GM18951 (cell line): Measurements from ENCODE around the gene LMX1B.

Experiments used
- POLR2A ChIP-seq: IDR thresholded peaks from 4 replicates; pipeline ENCODE4 v1.6.1; 2011; ENCODE audit warnings: mild to moderate bottlenecking; ENCODE audit not compliant: insufficient read length, insufficient read depth; ENCODE audit errors: extremely low read depth
- in situ Hi-C: fragments of 300-500 bp; cut with MboI; formaldehyde crosslinking; loops from one replicate; pipeline ENCODE4 v1.12.0; 2022; ENCODE audit warnings: low sequenced_read_pairs, mixed read lengths, inconsistent platforms; ENCODE audit not compliant: unreplicated experiment

LMX1B gene

GRCh38 chr9:126624912-126625311 lies 11.2 kb downstream of the LMX1B start:
- in situ Hi-C loops, result no loop called here
- no peak for TF ChIP-seq POLR2A

GRCh38 chr9:126625329-126626126 lies 11.8 kb downstream of the LMX1B start:
- in situ Hi-C loops, result no loop called here
- no peak for TF ChIP-seq POLR2A

- no peak for TF ChIP-seq POLR2A
- in situ Hi-C loops, result no loop called here
These were observed 12.6 kb downstream of the LMX1B start for GRCh38 chr9:126626127-126626925.

GRCh38 chr9:126626926-126627233 lies 13.2 kb downstream of the LMX1B start:
- no peak for TF ChIP-seq POLR2A
- in situ Hi-C loops, result no loop called here

GRCh38 chr9:126628146-126628545 lies 14.4 kb downstream of the LMX1B start:
- in situ Hi-C loops, result no loop called here
- no peak for TF ChIP-seq POLR2A

- in situ Hi-C loops, result no loop called here
- TF ChIP-seq POLR2A, result no peak
These were observed 15.4 kb downstream of the LMX1B start for GRCh38 chr9:126628969-126629674.

GRCh38 chr9:126630458-126631237 lies 16.9 kb downstream of the LMX1B start:
- no peak for TF ChIP-seq POLR2A
- in situ Hi-C loops, result no loop called here

- in situ Hi-C loops, result no loop called here
- no peak for TF ChIP-seq POLR2A
These were observed 17.5 kb downstream of the LMX1B start for GRCh38 chr9:126631254-126631653.

GRCh38 chr9:126633881-126634558 lies 20.3 kb downstream of the LMX1B start:
- no peak for TF ChIP-seq POLR2A
- in situ Hi-C loops, result no loop called here

GRCh38 chr9:126635061-126635460 lies 21.3 kb downstream of the LMX1B start:
- in situ Hi-C loops, result no loop called here
- TF ChIP-seq POLR2A, result no peak

GRCh38 chr9:126635661-126636439 lies 22.1 kb downstream of the LMX1B start:
- in situ Hi-C loops, result no loop called here
- TF ChIP-seq POLR2A, result no peak
